GM21447 (cell line): ENCODE measurements around the gene TBX10.
"Not testable (repeated sequence)": the region's sequence is repeated elsewhere in the genome, so short reads cannot be mapped to it uniquely, and the experiment has no call there.

Experiments used
- ATAC-seq: cut with Tn5 transposase; IDR thresholded peaks from one replicate; pipeline ENCODE4 v1.9.1; 2021; ENCODE audit not compliant: unreplicated experiment

TBX10 gene

DNA sequence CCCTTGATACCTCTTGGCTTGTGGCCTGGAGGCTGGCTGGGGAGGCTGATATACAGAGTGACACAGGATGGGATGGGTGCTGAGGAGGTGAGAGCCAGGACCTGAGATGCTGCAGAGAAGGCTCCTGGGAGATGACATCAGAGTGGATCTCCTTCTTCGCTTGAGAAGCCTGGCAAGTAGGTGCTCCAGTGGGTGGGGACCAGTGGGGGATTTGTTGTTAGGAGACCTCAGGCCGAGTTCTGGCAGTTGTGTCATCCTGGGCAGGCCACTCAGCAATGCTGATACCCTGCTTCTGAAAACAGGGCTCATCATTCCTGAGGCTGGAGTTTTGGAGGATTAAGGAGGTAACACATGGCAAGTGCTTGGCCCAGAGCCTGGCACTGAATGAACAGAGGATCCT lies 34.7 kb downstream of the TBX10 start:
- ATAC-seq = no peak

DNA sequence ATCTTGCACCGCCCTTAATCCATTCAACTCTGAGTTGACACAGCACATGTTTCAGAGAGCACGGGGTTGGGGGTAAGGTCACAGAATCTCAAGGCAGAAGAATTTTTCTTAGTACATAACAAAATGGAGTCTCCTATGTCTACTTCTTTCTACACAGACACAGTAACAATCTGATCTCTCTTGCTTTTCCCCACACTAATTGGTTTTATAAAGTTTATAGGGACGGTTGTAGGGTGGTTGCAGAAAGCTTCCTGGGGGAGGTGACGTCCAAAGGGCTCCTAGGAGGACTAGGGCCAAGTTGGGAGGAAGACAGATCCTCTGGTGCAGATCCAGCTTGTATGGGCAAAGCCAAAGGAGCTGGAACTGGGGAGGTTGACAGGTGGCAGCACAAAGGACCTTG lies 35.4 kb downstream of the TBX10 start:
- not testable (repeated sequence) for ATAC-seq

DNA sequence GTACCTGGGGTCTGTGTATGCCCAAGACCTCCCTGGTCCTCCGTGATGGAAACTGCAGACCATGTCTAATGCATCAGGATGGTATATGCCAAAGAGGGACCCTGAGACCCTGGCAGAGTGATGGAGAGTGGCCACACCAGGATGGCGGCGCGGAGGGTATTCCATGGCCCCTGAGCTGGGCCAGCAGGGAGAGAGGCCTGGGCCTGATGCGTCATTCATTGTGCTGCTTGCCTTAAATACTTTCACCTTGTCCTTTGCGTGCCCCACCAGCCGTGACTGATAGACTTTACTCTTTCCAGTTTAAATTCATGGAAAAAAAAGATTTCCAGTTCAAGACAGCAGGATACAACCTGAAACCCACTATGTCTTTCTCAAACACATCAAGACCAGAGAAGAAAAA lies 38.5 kb downstream of the TBX10 start:
- ATAC-seq = no peak

DNA sequence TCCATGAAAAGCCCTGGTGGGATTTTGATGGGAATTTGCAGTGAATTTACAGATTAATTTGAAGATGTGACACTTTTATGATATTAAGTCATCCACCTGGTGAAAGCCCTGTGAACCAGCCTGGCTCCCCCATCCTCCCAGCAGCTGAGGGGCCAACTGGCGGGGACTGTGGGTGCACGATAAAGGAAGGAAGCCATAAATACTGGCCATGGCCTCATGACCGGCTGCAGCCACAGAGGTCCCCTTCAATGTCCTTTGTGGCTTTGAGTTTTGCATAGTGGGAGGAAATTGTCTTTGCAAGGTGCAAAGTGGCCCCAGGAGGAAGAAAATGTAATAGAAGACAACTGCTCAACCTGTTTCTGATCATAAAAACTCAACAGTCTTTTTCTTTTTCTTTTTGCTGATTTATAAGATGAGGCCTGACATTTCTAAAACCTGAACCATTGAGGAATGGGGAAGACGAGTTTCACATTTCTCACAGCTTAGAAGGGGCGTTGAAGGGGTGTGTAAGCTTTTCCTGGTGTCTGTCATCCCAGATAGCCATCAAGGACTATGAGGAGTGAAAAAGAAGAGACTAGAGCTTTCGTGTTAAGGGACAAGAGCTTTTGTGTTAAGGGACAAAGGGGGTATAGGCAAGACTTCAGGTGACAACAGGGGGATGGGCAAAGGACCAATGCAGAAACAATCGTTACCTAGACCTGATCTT lies 39.1 kb downstream of the TBX10 start:
- ATAC-seq = peak; percentile 94

DNA sequence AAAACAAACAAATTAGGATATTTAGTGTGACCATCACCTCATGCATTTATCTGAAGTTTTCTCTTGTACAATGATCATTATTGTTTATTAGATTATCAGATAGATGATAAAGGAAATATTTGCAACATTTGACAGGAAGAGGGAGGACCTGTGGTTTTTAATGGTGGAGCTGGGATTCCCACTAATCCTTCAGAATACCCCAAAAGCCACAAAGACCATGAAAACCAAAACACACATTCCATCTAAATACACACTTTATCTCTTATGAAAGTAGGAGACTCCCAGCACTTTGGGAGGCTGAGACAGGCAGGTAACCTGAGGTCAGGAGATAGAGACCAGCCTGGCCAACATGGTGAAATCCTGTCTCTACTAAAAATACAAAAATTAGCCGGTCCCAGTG lies 40.4 kb downstream of the TBX10 start:
- no peak for ATAC-seq

DNA sequence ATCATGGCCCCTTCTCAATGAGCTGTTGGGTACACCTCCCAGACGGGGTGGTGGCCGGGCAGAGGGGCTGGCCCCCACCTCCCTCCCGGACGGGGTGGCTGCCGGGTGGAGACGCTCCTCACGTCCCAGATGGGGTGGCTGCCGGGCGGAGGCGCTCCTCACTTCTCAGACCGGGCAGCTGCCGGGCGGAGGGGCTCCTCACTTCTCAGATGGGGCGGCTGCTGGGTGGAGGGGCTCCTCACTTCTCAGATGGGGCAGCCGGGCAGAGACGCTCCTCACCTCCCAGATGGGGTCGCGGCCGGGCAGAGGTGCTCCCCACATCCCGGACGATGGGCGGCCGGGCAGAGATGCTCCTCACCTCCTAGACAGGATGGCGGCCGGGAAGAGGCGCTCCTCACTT lies 41.6 kb downstream of the TBX10 start:
- not testable (repeated sequence) for ATAC-seq

DNA sequence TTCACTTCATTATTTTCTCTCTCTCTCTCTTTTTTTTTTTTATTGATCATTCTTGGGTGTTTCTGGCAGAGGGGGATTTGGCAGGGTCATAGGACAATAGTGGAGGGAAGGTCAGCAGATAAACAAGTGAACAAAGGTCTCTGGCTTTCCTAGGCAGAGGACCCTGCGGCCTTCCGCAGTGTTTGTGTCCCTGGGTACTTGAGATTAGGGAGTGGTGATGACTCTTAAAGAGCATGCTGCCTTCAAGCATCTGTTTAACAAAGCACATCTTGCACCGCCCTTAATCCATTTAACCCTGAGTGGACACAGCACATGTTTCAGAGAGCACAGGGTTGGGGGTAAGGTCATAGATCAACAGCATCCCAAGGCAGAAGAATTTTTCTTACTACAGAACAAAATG lies 42.1 kb downstream of the TBX10 start:
- ATAC-seq = not testable (repeated sequence)

DNA sequence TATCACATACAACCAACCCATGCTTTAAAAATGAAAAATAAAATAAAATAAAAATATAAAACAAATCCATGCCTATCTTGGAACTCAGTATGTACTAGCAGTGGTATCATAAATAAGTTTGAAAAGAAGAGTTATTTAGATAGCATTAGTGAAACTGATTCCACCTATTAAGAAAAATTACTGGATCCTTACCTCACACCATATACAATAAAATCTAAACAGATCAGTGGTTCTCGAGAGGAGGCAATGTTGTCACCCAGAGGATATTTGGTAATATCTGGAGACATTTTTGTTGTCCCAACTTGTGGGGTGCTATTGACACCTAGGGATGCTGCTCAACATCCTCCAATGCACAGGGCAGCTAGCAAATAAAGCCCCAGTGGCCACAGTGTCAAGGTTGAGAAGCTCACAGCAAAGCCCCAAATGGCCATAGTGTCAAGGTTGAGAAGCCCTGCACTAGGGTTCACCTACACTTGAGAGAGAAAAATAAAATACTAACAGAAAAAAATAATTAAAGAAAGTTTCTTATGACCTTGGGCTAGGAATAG lies 42.7 kb downstream of the TBX10 start:
- ATAC-seq = no peak

DNA sequence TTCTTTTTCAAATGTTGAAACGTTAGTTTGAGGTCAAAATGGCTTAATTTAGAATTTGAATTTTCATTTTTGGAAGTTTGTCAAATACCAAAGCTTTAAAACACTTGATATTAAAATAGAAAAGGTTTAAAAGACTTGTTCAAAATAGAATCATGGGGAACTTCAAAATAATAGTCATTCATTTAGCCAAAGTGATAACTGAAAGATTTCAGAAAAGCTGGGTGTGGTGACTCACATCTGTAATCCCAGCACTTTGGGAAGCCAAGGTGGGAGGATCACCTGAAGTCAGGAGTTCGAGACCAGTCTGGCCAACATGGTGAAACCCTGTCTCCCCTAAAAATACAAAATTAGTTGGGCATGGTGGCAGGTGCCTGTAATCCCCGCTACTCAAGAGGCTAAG lies 45.1 kb downstream of the TBX10 start:
- no peak for ATAC-seq

DNA sequence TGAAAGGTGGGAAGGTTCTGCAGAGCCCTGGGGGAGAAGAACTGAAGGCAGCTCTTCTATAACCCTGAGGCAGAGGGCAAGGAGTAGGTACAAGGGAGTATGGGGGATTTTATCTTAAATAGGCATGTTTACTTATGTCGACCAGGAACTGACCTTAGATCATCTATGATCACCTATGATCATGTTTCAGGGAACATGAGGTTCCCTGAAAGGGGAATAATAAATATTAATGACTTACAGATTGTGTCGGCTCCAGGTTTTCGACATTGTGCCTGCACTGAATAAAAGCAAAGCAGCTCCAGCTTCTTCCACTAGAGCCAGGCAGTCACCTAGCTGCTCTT lies 46.0 kb downstream of the TBX10 start:
- no peak for ATAC-seq

DNA sequence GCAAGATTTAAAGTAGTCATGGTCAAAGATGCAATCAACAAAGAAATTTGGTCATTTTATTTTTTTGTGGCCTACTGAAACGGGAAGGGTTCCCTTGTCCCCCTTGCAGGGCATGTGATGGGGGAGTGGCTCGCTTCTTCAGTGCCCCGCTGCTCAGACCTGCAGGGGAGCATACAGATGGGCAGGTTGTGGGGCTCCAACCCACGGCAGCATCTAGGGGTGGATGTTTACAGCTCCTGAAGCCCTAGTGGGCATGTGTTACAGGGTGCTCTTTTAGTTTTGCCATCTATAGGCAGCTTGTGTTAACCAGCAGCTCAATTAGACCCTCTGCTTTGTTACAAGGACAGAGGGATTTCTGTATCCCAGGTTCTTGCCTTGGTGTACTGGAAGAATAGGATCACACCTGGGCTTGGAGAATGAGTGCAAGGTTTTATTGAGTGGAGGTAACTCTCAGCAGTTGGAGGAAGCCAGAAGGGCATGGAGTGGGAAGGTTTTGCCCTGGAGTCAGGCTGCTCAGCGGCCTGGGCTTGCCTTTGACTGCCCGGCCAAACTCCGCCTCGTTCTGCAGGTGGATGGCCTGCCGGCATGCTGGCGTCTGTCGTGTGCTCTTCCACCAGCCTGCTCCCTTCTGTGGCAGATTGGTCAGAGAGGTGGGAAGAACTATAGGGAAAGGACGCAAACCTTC lies 46.5 kb downstream of the TBX10 start:
- no peak for ATAC-seq

DNA sequence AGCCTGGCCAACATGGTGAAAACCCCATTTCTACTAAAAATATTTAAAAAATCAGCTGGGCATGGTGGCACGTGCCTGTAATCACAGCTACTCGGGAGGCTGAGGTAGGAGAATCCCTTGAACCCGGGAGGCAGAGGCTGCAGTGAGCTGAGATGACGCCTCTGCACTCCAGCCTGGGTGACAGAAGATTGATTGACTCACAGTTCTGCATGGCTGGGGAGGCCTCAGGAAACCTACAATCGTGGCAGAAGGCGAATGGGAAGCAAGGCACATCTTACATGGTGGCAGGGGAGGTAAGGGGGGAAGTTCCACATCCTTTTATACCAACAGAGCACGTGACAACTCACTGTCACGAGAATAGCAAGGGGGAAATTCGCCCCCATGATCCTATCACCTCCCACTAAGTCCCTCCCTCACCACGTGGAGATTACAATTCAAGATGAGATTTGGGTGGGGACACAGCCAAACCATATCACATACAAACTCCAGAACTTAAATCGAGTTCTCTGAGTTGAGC lies 50.6 kb downstream of the TBX10 start:
- ATAC-seq = not testable (repeated sequence)

DNA sequence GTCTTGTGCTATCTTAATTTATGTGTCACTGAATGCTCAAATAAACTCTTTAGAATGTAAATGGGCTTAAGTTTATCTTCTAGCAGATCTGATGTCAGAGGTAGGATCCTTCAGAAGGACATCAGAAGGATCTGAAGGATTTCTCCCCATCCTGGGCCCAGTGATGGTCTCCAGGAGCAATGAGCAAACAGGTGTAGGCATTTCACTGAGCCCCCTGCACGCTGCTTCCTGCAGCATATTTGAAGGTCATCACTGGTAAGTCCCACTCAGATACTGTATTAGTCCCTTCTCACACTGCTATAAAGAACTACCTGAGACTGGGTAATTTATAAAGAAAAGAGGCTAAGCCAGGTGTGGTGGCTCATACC lies 51.4 kb downstream of the TBX10 start:
- peak; percentile 26 for ATAC-seq

DNA sequence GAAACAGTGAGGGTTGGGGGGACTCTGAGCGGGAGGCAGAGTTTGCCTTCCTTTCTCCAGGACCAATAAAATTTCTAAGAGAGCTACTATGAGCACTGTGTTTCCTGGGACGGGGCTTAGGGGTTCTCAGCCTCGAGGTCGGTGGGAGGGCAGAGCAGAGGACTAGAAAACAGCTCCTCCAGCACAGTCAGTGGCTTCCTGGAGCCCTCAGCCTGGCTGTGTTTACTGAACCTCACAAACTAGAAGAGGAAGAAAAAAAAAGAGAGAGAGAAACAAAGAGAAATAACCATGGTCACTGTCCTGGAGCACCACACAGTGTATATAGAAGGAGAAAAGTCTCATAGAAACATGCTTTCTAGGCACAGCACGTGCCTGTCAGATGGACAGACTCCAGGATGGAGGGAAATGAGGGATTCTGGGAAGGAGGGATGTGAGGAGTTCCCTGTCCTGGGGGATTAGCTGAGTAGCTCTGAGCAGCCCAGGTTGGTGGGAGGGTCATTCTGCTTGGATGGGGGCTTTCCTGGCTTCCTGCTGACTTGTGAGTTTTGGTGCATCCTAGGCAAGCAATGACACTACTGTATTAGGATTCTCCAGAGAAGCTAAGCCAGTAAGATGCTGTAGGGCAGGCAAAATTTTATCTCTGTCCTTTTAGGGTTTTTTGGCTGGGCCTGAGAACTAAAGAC lies 52.9 kb downstream of the TBX10 start:
- ATAC-seq = no peak

DNA sequence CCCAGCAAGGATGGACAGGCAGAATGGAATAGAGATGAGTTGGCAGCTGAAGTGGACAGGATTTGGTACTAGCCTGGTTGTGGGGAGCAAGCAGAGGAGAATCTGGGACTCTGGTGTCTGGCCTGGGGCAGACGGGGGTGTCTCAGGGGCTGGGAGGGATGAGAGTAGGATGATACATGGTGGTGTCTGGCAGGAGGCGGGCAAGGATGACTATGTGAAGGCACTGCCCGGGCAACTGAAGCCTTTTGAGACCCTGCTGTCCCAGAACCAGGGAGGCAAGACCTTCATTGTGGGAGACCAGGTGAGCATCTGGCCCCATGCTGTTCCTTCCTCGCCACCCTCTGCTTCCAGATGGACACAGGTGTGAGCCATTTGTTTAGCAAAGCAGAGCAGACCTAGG lies 53.7 kb downstream of the TBX10 start:
- no peak for ATAC-seq

DNA sequence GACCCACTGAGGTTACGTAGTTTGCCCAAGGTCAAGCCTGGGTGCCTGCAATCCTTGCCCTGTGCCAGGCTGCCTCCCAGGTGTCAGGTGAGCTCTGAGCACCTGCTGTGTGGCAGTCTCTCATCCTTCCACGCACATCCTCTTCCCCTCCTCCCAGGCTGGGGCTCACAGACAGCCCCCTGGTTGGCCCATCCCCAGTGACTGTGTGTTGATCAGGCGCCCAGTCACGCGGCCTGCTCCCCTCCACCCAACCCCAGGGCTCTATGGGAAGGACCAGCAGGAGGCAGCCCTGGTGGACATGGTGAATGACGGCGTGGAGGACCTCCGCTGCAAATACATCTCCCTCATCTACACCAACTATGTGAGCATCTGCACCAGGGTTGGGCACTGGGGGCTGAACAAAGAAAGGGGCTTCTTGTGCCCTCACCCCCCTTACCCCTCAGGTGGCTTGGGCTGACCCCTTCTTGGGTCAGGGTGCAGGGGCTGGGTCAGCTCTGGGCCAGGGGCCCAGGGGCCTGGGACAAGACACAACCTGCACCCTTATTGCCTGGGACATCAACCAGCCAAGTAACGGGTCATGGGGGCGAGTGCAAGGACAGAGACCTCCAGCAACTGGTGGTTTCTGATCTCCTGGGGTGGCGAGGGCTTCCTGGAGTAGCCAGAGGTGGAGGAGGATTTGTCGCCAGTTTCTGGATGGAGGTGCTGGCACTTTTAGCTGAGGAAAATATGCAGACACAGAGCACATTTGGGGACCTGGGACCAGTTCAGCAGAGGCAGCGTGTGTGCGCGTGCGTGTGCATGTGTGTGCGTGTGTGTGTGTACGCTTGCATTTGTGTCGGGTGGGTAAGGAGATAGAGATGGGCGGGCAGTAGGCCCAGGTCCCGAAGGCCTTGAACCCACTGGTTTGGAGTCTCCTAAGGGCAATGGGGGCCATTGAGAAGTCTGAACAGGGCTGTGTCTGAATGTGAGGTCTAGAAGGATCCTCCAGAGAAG lies 54.4 kb downstream of the TBX10 start:
- ATAC-seq = no peak

DNA sequence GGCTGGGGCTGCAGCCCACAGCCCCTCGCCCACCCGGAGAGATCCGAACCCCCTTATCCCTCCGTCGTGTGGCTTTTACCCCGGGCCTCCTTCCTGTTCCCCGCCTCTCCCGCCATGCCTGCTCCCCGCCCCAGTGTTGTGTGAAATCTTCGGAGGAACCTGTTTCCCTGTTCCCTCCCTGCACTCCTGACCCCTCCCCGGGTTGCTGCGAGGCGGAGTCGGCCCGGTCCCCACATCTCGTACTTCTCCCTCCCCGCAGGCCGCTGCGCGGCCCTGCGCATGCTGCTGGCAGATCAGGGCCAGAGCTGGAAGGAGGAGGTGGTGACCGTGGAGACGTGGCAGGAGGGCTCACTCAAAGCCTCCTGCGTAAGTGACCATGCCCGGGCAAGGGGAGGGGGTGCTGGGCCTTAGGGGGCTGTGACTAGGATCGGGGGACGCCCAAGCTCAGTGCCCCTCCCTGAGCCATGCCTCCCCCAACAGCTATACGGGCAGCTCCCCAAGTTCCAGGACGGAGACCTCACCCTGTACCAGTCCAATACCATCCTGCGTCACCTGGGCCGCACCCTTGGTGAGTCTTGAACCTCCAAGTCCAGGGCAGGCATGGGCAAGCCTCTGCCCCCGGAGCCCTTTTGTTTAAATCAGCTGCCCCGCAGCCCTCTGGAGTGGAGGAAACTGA lies 55.2 kb downstream of the TBX10 start:
- ATAC-seq = no peak

DNA sequence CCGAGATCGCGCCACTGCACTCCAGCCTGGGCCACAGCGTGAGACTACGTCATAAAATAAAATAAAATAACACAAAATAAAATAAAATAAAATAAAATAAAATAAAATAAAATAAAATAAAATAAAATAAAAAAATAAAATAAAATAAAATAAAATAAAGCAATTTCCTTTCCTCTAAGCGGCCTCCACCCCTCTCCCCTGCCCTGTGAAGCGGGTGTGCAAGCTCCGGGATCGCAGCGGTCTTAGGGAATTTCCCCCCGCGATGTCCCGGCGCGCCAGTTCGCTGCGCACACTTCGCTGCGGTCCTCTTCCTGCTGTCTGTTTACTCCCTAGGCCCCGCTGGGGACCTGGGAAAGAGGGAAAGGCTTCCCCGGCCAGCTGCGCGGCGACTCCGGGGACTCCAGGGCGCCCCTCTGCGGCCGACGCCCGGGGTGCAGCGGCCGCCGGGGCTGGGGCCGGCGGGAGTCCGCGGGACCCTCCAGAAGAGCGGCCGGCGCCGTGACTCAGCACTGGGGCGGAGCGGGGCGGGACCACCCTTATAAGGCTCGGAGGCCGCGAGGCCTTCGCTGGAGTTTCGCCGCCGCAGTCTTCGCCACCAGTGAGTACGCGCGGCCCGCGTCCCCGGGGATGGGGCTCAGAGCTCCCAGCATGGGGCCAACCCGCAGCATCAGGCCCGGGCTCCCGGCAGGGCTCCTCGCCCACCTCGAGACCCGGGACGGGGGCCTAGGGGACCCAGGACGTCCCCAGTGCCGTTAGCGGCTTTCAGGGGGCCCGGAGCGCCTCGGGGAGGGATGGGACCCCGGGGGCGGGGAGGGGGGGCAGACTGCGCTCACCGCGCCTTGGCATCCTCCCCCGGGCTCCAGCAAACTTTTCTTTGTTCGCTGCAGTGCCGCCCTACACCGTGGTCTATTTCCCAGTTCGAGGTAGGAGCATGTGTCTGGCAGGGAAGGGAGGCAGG lies 56.0 kb downstream of the TBX10 start, which contains the start of gene GSTP1:
Gene GSTP1 (plus strand): TSS at position 566 of the 958 bp plus-strand sequence. CDS start 32 bp downstream, at position 598.
- peak; percentile 48 for ATAC-seq

DNA sequence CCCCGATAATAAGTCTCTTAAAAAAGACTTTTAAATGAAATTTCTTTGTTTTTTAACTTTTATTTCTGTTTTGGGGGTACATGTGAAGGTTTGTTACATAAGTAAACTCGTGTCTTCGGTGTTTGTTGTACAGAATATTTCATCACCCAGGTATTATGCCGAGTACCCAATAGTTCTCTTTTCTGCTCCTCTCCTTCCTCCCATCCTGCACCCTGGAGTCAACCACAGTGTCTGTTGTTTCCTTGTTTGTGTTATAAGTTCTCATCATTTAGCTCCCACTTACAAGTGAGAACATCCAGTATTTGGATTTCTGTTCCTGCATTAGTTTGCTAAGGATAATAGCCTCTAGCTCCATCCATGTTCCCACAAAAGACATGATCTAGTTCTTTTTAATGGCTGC lies 57.6 kb downstream of the TBX10 start:
- ATAC-seq = no peak
